HepG2 (cell line): ENCODE measurements around the gene CHST3. TPM values are rescaled to one million over a fixed set of nuclear protein-coding genes. Genes with fewer than 3 reads are reported as not detected.

ENCODE experiments used
- KLF6 ChIP-seq: IDR thresholded peaks from 2 replicates; pipeline ENCODE4 v1.8.0; 2016; ENCODE audit warnings: missing biosample characterization, missing genetic modification reagents
- KMT2A ChIP-seq: sonication (generic); formaldehyde crosslinking; IDR thresholded peaks from 2 replicates; pipeline ENCODE4 v1.4.0; 2020; ENCODE audit warnings: missing genetic modification reagents
- LCORL ChIP-seq, 2 experiments: fragments of 450-650 bp in 1 of 2; sonication (generic) in 1 of 2; formaldehyde crosslinking in 1 of 2; IDR thresholded peaks; 2 replicates each; pipeline versions ENCODE4 v1.5.0 to v1.6.1; 2017 to 2020; ENCODE audit warnings: antibody characterized with exemption in 1 of 2, missing genetic modification reagents in 1 of 2
- PATZ1 ChIP-seq: sonication (generic); formaldehyde crosslinking; IDR thresholded peaks from 2 replicates; pipeline ENCODE4 v1.4.0; 2020; ENCODE audit warnings: missing genetic modification reagents
- RBFOX2 ChIP-seq: fragments of 200-400 bp; formaldehyde crosslinking; IDR thresholded peaks from 2 replicates; pipeline ENCODE4 v1.6.1; 2017; ENCODE audit warnings: low read depth, mild to moderate bottlenecking, low read length
- RBM39 ChIP-seq: fragments of 200-400 bp; formaldehyde crosslinking; IDR thresholded peaks from one replicate; pipeline ENCODE4 v1.6.1; 2018; ENCODE audit warnings: antibody characterized with exemption, mild to moderate bottlenecking, low read depth, low read length; ENCODE audit not compliant: poor library complexity, severe bottlenecking
- SIN3A ChIP-seq: IDR thresholded peaks from 2 replicates; pipeline ENCODE4 v1.6.1; 2011; ENCODE audit warnings: low read depth, mild to moderate bottlenecking, control low read depth, low read length, borderline replicate concordance
- YEATS4 ChIP-seq: sonication (generic); formaldehyde crosslinking; IDR thresholded peaks from 2 replicates; pipeline ENCODE4 v1.4.0; 2020; ENCODE audit warnings: missing genetic modification reagents, borderline replicate concordance
- ZFP36L1 ChIP-seq: sonication (generic); formaldehyde crosslinking; IDR thresholded peaks from 2 replicates; pipeline ENCODE4 v1.8.0; 2022; ENCODE audit warnings: mild to moderate bottlenecking, missing genetic modification reagents, moderate library complexity
- ZFYVE20 ChIP-seq: sonication (generic); formaldehyde crosslinking; IDR thresholded peaks from 2 replicates; pipeline ENCODE4 v1.8.0; 2023; ENCODE audit warnings: low read depth, mild to moderate bottlenecking, moderate library complexity, missing genetic modification reagents, borderline replicate concordance
- ZMYM4 ChIP-seq: sonication (generic); formaldehyde crosslinking; IDR thresholded peaks from 2 replicates; pipeline ENCODE4 v1.8.1; 2023; ENCODE audit warnings: mild to moderate bottlenecking, missing genetic modification reagents
- ZNF496 ChIP-seq: sonication (generic); formaldehyde crosslinking; IDR thresholded peaks from 2 replicates; pipeline ENCODE4 v1.8.1; 2023; ENCODE audit warnings: mild to moderate bottlenecking, moderate library complexity, missing genetic modification reagents; ENCODE audit not compliant: insufficient replicate concordance
- ZNF556 ChIP-seq: sonication (generic); formaldehyde crosslinking; IDR thresholded peaks from 2 replicates; pipeline ENCODE4 v1.4.0; 2020; ENCODE audit warnings: mild to moderate bottlenecking, missing genetic modification reagents, borderline replicate concordance
- polyA plus RNA-seq, 8 experiments: library from polyadenylated mRNA; depleted of rRNA in 3 of 8; stranded (reverse) in 7 of 8; unstranded in 1 of 8; fragments of >200 nt; fragmentation: Illumina TruSeq in 4 of 8; extraction: Trizol in 4 of 8; gene quantifications; 2 replicates each; pipeline versions ENCODE4 v1.2.1 to v1.2.3, GENCODE V29; 2011 to 2016; ENCODE audit warnings: low read depth in 4 of 8, missing spikeins in 1 of 8, mixed read lengths in 1 of 8; ENCODE audit not compliant: insufficient read depth in 1 of 8
- total RNA-seq, 5 experiments: library from RNA; depleted of rRNA; stranded (reverse); fragments of >200 nt; fragmentation: Illumina TruSeq; extraction: Trizol; gene quantifications; 2 replicates each; pipeline ENCODE4 v1.2.3, GENCODE V29; 2016; ENCODE audit warnings: low read depth in 1 of 5
- TF ChIP-seq, protein P1 (sequence below): sonication (generic); formaldehyde crosslinking; IDR thresholded peaks from 2 replicates; pipeline ENCODE4 v1.8.0; 2022; ENCODE audit warnings: low read depth, missing genetic modification reagents
- TF ChIP-seq, protein P2 (sequence below): sonication (generic); formaldehyde crosslinking; IDR thresholded peaks from 2 replicates; pipeline ENCODE4 v1.4.0; 2020; ENCODE audit warnings: missing genetic modification reagents
- TF ChIP-seq, protein P3 (sequence below), 2 experiments: fragments of 450-650 bp in 1 of 2; sonication (generic) in 1 of 2; formaldehyde crosslinking; IDR thresholded peaks; 2 replicates each; pipeline versions ENCODE4 v1.5.0 to v1.8.0; 2020 to 2022; ENCODE audit warnings: mild to moderate bottlenecking in 1 of 2, missing genetic modification reagents in 1 of 2
- TF ChIP-seq, protein P4 (sequence below): sonication (generic); formaldehyde crosslinking; IDR thresholded peaks from 2 replicates; pipeline ENCODE4 v1.4.0; 2020; ENCODE audit warnings: mild to moderate bottlenecking, missing genetic modification reagents

The CHST3 gene
- total and polyA plus RNA-seq, 2 of the 13 experiments (the other 11 are each of a cell fraction or from before 2014, with no cell fraction given), result 7.2 to 18.7 TPM

DNA sequence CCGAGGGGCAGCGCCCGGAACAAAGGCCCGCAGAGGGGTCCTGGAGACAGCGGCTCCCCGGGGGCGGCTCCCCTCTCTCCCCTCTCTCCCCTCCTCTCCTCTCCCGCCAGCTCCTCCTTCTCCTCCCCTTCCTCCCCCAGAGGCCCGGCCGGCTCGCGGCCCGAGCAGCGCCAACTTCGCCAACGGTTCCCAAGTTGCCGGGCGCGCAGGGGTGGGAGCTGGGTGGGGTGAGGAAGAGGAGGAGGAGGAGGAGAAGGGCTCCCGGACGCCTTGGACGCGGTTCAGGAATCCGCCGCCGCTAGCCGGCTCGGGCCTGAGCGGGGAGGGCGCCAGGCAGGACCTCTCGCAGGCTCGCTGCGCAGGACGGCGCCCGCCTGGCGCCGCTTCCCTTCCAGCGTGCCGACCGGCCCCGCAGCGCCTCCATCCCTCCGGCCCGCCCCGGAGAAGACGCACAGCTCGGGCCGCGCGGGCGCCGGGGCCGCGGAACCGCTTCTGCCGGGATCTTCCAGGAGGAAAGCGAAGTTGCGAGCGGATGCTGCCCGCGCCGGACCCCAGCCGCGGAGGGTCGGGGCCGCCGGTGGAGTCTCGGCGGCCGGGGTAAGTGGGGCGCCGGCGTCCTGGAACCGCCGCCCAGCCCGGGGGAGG, at the start of gene CHST3 (continued):
- TF ChIP-seq KLF6 (CRISPR knock-in tag), result no peak
- TF ChIP-seq RBM39, result peak; percentile 58
- peak; percentile 38 for TF ChIP-seq YEATS4 (CRISPR knock-in tag)
- no peak for TF ChIP-seq ZMYM4 (CRISPR knock-in tag)
- 0 out of 2 replicates have a peak, but pooled peaks have one; percentile 26 for TF ChIP-seq KMT2A
- no peak for TF ChIP-seq ZNF496
- TF ChIP-seq, protein P1, sequence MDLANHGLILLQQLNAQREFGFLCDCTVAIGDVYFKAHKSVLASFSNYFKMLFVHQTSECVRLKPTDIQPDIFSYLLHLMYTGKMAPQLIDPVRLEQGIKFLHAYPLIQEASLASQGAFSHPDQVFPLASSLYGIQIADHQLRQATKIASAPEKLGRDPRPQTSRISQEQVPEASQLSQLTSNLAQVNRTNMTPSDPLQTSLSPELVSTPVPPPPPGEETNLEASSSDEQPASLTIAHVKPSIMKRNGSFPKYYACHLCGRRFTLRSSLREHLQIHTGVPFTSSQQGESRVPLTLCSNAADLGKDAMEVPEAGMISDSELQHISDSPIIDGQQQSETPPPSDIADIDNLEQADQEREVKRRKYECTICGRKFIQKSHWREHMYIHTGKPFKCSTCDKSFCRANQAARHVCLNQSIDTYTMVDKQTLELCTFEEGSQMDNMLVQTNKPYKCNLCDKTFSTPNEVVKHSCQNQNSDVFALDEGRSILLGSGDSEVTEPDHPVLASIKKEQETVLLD (CRISPR knock-in tag), result 0 out of 2 replicates have a peak, but pooled peaks have one; percentile 35
- TF ChIP-seq, protein P2, sequence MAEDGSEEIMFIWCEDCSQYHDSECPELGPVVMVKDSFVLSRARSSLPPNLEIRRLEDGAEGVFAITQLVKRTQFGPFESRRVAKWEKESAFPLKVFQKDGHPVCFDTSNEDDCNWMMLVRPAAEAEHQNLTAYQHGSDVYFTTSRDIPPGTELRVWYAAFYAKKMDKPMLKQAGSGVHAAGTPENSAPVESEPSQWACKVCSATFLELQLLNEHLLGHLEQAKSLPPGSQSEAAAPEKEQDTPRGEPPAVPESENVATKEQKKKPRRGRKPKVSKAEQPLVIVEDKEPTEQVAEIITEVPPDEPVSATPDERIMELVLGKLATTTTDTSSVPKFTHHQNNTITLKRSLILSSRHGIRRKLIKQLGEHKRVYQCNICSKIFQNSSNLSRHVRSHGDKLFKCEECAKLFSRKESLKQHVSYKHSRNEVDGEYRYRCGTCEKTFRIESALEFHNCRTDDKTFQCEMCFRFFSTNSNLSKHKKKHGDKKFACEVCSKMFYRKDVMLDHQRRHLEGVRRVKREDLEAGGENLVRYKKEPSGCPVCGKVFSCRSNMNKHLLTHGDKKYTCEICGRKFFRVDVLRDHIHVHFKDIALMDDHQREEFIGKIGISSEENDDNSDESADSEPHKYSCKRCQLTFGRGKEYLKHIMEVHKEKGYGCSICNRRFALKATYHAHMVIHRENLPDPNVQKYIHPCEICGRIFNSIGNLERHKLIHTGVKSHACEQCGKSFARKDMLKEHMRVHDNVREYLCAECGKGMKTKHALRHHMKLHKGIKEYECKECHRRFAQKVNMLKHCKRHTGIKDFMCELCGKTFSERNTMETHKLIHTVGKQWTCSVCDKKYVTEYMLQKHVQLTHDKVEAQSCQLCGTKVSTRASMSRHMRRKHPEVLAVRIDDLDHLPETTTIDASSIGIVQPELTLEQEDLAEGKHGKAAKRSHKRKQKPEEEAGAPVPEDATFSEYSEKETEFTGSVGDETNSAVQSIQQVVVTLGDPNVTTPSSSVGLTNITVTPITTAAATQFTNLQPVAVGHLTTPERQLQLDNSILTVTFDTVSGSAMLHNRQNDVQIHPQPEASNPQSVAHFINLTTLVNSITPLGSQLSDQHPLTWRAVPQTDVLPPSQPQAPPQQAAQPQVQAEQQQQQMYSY (CRISPR knock-in tag), result no peak
- TF ChIP-seq PATZ1 (CRISPR knock-in tag), result peak; percentile 48
- no peak for TF ChIP-seq ZFYVE20 (CRISPR knock-in tag)
- no peak for TF ChIP-seq ZNF556 (CRISPR knock-in tag)
- no peak for TF ChIP-seq LCORL (IDR thresholded peaks at IDR 0.05)
- TF ChIP-seq LCORL (CRISPR knock-in tag; IDR thresholded peaks at IDR 0.05), result 0 out of 2 replicates have a peak, but pooled peaks have one; percentile 34
- no peak for TF ChIP-seq SIN3A
- TF ChIP-seq ZFP36L1, result 0 out of 2 replicates have a peak, but pooled peaks have one; percentile 50
- TF ChIP-seq, protein P3, sequence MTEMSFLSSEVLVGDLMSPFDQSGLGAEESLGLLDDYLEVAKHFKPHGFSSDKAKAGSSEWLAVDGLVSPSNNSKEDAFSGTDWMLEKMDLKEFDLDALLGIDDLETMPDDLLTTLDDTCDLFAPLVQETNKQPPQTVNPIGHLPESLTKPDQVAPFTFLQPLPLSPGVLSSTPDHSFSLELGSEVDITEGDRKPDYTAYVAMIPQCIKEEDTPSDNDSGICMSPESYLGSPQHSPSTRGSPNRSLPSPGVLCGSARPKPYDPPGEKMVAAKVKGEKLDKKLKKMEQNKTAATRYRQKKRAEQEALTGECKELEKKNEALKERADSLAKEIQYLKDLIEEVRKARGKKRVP (CRISPR knock-in tag; IDR thresholded peaks at IDR 0.05), result 0 out of 4 replicates have a peak, but pooled peaks of 1 of the 2 experiments have one; percentile 51
- TF ChIP-seq, protein P4, sequence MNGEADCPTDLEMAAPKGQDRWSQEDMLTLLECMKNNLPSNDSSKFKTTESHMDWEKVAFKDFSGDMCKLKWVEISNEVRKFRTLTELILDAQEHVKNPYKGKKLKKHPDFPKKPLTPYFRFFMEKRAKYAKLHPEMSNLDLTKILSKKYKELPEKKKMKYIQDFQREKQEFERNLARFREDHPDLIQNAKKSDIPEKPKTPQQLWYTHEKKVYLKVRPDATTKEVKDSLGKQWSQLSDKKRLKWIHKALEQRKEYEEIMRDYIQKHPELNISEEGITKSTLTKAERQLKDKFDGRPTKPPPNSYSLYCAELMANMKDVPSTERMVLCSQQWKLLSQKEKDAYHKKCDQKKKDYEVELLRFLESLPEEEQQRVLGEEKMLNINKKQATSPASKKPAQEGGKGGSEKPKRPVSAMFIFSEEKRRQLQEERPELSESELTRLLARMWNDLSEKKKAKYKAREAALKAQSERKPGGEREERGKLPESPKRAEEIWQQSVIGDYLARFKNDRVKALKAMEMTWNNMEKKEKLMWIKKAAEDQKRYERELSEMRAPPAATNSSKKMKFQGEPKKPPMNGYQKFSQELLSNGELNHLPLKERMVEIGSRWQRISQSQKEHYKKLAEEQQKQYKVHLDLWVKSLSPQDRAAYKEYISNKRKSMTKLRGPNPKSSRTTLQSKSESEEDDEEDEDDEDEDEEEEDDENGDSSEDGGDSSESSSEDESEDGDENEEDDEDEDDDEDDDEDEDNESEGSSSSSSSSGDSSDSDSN (CRISPR knock-in tag), result peak; percentile 83; the same call in 1 of the 2 replicates
- TF ChIP-seq RBFOX2, result peak; percentile 64
